Neural progenitor cell (in vitro differentiated cells): ENCODE results near the gene TMEM176B.

ENCODE experiments used
- EZH2phosphoT487 ChIP-seq: fragments of 200-600 bp; sonication (generic); IDR thresholded peaks from 2 replicates; pipeline ENCODE4 v1.6.1; 2017; ENCODE audit warnings: antibody characterized with exemption
- TF ChIP-seq, protein P1 (sequence below): fragments of 200-600 bp; sonication (generic); IDR thresholded peaks from 2 replicates; pipeline ENCODE4 v1.5.1; 2017; ENCODE audit warnings: antibody characterized with exemption, mild to moderate bottlenecking

DNA sequence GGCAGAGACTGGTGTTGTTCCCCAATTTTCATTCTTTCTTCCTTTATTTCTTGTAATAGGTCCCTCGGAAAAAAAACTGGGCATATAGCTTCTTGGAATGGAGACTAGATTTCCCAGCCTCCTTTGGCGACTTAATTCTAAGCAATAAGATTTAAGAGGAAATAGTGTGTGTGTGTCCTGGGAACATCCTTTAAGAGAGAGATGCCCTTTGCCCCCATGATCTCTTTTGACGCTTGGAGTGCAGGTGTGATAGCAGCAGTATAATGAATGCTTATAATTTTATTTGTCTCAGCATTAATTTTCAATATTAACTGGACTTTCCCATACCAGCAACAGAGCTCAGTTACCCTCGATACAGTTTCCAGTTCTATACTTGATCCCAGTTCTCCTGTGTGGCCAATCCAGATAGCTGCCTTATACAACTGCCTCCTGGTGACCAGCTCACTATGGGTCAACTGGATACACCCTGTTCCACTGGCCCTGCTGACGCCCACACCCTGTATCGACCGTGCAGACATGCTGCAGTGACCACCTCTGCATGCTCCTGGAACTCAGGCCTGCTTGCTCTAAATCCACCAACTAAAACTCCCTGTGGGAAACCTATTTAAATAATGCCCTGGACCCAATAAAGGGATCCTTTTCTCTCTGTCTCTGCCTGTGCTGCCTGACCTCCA lies 14.3 kb upstream of the TMEM176B start:
- no peak for TF ChIP-seq EZH2phosphoT487
- TF ChIP-seq, protein P1, sequence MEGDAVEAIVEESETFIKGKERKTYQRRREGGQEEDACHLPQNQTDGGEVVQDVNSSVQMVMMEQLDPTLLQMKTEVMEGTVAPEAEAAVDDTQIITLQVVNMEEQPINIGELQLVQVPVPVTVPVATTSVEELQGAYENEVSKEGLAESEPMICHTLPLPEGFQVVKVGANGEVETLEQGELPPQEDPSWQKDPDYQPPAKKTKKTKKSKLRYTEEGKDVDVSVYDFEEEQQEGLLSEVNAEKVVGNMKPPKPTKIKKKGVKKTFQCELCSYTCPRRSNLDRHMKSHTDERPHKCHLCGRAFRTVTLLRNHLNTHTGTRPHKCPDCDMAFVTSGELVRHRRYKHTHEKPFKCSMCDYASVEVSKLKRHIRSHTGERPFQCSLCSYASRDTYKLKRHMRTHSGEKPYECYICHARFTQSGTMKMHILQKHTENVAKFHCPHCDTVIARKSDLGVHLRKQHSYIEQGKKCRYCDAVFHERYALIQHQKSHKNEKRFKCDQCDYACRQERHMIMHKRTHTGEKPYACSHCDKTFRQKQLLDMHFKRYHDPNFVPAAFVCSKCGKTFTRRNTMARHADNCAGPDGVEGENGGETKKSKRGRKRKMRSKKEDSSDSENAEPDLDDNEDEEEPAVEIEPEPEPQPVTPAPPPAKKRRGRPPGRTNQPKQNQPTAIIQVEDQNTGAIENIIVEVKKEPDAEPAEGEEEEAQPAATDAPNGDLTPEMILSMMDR: no peak
